ENCODE data around the gene CORO7. TPM values are rescaled to one million over a fixed set of nuclear protein-coding genes. Genes with fewer than 3 reads are reported as not detected.

CORO7 gene
- total and polyA plus RNA-seq, 9 of the 15 experiments (the other 6 are each of a cell fraction or from before 2014, with no cell fraction given), result 0.45 to 77.2 (median 18.7) TPM

DNA sequence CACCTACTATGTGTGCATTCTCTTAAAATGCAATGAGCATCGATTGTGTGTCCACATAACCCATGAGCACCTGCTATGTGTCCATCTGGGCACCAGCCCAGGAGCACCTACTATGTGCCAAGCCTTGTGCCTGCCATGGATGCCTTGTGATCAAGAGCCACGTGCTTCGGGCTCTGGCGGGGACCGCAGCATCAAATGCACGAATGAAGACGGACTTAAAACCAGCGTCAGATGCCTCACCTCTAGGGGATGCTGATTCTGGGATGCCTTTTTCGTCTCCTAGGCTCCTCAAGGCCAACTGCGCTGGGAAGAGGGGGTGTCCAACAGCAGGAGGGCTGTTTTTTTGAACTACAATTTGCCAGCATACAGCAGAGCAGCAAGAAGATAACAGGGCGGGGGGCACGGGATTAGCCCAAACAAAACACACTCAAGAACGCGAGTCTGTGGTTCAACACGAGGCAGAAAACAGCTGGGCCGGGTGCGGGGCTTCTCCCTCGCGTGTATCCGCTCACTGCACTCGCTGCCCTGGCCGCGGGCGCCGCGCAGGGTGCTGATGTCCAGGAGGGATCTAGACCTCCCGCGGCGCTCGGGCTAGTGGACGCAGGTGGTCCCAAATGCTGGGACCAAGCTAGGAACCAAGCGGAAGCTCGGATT lies 101.7 kb downstream of the CORO7 start (continued):
- TF ChIP-seq, protein P1, sequence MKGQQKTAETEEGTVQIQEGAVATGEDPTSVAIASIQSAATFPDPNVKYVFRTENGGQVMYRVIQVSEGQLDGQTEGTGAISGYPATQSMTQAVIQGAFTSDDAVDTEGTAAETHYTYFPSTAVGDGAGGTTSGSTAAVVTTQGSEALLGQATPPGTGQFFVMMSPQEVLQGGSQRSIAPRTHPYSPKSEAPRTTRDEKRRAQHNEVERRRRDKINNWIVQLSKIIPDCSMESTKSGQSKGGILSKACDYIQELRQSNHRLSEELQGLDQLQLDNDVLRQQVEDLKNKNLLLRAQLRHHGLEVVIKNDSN (CRISPR knock-in tag; IDR thresholded peaks at IDR 0.05), result peak; percentile 54; the same call in 1 of the 2 replicates
- TF ChIP-seq NR2C2 (CRISPR knock-in tag; IDR thresholded peaks at IDR 0.05) (no peak; the same call in 1 of the 2 replicates), NR2C2 (tag; IDR thresholded peaks at IDR 0.05) (0 out of 2 replicates have a peak, but pooled peaks have one; percentile 9), ZNF696 (CRISPR knock-in tag; conservative IDR thresholded peaks at IDR 0.05) (no peak), ZNF174 (CRISPR knock-in tag; IDR thresholded peaks at IDR 0.05) (no peak), POLR2B (IDR thresholded peaks at IDR 0.05; ENCODE audit: low read depth, partially characterized antibody) (no peak), ZNF224 (CRISPR knock-in tag; IDR thresholded peaks at IDR 0.05) (peak; percentile 71; the same call in 1 of the 2 replicates)
- TF ChIP-seq, protein P2, sequence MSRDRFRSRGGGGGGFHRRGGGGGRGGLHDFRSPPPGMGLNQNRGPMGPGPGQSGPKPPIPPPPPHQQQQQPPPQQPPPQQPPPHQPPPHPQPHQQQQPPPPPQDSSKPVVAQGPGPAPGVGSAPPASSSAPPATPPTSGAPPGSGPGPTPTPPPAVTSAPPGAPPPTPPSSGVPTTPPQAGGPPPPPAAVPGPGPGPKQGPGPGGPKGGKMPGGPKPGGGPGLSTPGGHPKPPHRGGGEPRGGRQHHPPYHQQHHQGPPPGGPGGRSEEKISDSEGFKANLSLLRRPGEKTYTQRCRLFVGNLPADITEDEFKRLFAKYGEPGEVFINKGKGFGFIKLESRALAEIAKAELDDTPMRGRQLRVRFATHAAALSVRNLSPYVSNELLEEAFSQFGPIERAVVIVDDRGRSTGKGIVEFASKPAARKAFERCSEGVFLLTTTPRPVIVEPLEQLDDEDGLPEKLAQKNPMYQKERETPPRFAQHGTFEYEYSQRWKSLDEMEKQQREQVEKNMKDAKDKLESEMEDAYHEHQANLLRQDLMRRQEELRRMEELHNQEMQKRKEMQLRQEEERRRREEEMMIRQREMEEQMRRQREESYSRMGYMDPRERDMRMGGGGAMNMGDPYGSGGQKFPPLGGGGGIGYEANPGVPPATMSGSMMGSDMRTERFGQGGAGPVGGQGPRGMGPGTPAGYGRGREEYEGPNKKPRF (IDR thresholded peaks at IDR 0.05; ENCODE audit: low read depth, low read length), result no peak
- TF ChIP-seq, protein P3, sequence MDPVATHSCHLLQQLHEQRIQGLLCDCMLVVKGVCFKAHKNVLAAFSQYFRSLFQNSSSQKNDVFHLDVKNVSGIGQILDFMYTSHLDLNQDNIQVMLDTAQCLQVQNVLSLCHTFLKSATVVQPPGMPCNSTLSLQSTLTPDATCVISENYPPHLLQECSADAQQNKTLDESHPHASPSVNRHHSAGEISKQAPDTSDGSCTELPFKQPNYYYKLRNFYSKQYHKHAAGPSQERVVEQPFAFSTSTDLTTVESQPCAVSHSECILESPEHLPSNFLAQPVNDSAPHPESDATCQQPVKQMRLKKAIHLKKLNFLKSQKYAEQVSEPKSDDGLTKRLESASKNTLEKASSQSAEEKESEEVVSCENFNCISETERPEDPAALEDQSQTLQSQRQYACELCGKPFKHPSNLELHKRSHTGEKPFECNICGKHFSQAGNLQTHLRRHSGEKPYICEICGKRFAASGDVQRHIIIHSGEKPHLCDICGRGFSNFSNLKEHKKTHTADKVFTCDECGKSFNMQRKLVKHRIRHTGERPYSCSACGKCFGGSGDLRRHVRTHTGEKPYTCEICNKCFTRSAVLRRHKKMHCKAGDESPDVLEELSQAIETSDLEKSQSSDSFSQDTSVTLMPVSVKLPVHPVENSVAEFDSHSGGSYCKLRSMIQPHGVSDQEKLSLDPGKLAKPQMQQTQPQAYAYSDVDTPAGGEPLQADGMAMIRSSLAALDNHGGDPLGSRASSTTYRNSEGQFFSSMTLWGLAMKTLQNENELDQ (CRISPR knock-in tag; IDR thresholded peaks at IDR 0.05; ENCODE audit: borderline replicate concordance), result 0 out of 2 replicates have a peak, but pooled peaks have one; percentile 40
- TF ChIP-seq, protein P4, sequence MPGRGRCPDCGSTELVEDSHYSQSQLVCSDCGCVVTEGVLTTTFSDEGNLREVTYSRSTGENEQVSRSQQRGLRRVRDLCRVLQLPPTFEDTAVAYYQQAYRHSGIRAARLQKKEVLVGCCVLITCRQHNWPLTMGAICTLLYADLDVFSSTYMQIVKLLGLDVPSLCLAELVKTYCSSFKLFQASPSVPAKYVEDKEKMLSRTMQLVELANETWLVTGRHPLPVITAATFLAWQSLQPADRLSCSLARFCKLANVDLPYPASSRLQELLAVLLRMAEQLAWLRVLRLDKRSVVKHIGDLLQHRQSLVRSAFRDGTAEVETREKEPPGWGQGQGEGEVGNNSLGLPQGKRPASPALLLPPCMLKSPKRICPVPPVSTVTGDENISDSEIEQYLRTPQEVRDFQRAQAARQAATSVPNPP (IDR thresholded peaks at IDR 0.05; ENCODE audit: borderline replicate concordance, insufficient read depth, insufficient read length), result no peak

All from K562 (cell line).